ENCODE data around the gene PPP2R3B.

PPP2R3B gene

DNA sequence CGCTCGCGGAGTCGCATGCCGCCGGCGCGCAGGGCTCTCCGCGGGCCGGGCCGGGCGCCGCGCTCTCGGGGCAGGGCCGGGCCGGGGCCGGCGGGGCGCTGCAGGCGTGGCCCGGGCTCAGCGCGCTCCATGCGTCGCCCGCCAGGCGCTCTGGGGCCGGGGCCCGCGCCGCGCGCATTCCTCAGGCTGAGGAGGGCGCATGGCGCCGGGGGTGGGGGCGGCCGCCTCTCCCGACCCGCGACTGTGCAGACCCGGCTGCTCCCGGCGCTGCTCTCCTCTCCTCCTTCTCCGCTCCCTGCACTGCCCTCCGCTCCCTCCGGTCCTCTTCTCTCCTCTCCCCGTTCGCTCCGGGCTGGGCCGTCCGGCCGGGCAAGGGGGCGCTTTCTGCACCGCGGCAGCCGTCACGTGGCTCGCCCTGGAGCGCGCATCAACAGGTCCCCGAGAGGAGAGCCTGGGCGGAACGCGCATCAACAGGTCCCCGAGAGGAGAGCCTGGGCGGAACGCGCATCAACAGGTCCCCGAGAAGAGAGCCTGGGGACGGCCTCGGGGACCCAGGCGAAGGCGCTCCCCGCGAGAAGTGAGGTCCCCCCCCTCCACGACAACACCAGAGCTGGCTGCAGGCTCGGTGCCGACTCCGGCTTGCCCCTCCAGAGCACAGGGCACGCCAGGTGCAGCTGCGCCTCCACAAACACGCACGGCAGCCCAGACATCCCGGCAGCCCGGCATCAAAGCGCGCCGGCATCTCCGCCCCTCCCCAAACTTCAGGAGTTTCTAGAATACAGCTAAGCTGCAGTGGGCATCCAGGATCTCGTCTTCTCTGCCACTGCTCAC lies 12.9 kb downstream of the PPP2R3B start:
- DNase-seq: peak in 2 of 10 donors; percentile 77 to 80
- intact Hi-C loops (cut with DNase I): no loop called here

DNA sequence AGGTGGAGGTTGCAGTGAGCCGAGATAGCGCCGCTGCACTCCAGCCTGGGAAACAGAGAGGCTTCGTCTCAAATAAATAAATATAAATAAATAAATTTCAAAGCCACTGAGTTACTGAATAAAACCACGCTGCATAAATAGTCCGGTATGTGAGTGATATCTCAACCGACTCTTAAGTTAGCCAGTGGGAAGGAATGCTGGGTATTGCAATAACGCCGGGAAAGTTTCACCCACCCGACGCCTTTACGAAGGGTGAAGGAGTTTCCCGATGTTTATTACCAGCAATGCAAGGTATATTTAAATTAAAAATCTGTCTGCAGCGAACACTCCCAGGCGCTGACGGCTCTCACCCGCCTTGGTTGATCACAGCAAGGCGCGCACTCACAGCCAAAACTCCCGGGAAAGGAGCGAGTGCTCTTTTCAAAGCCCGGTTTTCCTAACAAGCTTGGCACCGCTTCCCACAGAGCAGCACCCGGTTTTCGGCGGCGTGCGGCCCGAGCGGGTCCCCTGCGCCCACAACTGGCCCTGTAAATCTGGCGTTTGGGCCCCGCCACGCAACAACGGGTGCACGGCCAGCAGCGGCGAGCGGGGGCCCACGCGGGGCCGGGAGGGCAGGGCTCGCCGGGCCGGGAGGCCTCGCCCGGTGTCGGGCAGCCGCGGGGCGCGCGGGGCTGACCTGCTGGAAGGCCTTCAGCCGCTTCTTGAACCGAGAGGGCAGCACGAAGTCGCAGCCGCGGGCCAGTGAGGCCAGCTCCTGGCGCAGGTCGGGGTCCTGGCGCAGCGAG lies 13.7 kb downstream of the PPP2R3B start:
- intact Hi-C loops (cut with DNase I): no loop called here
- DNase-seq: peak in 2 of 10 donors; percentile 72 to 83

DNA sequence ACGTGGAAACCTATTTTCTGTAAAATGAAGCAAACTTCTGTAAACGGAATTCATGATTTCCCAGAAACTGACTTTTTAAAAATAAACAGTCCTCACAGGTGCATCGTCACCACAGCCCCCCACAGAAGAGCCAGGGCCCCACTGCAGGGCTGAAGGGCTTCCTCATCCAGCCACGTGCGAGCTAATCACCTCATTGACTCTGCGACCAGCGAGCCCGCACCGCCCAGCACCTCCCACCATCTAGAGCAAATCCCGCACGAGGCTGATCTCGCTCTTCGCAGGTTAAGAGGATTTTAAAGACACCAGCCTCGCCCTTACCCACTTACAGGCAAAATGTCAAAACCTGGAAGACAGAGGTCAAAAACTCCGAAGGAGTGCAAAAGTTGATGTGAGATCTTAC lies 14.8 kb downstream of the PPP2R3B start:
- peak in 2 of 10 donors; percentile 45 to 61 for DNase-seq
- intact Hi-C loops (cut with DNase I): no loop called here

DNA sequence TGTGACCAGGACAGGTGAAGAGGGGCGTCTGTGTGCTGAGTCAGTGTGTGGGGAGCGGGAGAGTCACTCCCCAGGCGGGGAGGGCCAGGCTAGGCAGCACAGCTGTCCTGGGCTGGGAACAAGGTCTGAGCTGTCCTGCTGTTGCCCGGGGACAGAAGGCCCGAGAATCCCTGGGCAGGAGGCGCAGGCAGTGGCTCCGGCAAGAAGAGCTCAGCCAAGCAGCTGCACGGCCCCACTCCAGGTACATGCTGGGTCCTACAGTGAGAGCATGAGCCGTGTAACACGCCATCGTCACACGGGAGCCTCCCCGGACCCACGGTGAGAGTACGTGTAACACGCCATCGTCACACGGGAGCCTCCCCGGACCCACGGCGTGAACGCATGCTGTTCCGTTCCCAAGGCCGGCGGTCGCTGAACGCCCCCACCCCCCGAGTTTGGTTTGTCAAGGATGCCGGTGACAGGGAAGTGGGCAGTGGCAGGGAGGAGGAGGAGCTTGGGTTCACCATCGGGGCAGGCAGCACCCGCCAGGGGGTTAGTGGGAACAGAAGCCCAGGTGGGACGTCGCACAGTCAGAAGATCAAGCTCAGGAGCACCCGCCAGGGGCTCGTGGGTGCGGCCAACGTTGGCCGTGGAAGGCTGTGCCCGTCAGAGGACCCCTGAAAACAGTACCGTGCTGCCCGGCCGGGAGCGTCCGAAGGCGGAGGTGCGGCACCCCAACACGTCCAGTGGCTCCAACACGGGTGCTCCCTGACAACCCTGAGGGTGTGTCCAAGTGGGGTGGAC lies 15.6 kb downstream of the PPP2R3B start:
- DNase-seq: peak in 2 of 10 donors; percentile 69 to 83
- intact Hi-C loops (cut with DNase I): no loop called here

DNA sequence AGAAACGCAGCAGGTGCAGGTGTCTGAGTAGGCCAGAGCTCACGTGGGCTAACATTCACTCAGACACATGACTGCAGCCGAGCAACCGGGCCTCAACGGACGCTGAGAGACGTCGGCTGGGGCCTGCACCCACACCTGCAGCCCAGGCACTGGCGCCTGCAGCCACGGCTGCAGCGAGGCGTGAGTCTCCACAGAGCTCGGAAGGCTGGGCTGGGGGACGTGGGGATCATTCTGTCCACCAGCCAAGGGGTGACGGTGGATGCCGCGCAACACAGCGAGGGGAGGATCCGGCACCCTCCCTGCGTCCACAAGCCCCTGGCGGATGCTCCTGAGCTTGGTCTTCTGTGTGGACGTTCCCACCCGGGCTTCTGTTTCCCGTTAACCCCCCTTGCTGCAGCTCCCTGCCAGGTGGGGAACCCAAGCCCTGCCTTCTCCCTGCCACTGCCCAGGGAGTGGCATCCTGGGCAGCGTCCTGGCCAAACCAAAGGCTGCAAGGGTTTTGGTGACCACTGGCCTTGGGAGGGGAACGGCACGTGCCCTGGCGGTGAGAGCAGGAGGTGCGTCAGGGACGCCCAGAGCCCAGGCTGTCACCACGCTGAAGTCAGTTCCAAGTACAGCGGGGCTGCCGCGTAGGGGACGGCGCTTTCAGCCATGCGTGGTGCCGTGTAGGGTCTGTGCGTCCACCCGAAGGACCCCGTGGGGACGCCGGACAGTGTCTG lies 16.3 kb downstream of the PPP2R3B start:
- intact Hi-C loops (cut with DNase I): no loop called here
- DNase-seq: peak in 2 of 10 donors; percentile 61 to 77

DNA sequence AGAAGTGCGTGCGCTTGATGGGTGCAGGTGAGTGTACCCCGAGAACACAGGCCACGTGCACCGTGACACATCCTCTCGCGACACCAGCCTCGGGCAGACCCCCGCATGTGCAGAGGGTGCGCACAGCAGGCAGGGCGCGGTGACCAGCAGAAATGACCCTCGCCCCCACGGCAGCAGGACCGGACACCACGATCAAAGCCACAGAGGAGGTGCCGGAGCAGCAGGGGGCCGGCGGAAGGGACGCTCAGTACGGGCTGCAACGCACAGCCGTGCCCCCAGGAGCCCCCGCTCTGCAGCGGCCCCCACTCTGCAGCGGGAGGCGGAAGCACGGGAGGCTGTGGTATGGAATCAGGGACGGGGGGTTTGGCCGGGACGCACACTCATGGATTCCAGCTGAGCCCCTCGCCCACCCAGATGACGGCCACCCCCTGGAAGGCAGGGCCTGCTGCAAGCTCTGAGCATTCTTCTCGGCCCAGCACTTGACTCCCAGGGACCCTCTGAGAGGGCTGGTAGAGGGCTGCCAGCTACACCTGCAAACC lies 17.1 kb downstream of the PPP2R3B start:
- DNase-seq: peak in 2 of 10 donors; percentile 59 to 75
- intact Hi-C loops (cut with DNase I): no loop called here

DNA sequence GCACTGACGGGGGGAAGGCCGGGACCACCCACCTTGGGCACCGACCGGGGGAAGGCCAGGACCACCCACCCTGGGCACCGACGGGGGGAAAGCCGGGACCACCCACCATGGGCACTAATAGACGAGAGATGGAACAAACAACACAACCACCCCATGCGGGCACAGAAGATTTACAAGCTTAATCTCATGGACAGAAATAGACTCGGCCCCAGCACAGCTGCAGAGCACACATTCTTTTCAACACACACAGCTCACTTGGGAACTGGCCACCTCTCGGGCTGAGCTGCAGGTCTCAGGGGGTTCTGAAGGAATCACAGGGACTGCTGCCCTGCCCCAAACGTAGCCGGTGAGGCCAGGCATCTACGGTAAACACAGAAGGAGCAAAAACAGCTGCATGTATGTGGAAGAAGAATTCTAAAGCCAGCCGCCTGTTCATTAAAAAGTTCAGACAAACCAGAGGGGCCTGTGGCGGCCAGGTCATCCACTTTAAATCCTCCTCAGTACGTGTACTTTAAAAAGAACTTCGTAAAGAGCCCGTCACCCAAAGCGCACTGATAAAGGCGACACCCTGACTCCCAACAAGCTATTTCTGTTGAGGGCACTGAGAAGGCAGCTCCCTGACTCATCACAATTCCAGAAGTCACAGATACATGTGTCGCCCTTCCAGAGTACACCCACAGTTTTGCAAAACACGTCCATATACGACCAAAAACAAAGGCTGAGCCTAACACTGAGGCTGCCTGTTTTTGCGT lies 17.7 kb downstream of the PPP2R3B start:
- DNase-seq: peak in 2 of 10 donors; percentile 45 to 60
- intact Hi-C loops (cut with DNase I): no loop called here

DNA sequence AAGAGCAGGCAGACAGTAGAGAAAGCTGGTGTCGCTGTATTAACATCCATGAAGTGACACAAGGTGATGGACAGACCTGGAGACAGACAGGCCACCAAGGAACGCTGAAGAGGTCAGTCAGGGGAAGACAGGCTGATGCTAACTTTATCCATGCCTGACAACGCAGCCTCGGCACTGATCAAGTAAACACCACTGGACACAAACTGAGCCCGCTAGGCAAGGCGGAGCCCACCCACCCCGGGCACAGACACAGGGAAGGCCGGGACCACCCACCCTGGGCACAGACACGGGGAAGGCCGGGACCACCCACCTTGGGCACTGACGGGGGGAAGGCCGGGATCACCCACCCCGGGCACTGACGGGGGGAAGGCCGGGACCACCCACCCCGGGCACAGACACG lies 18.8 kb downstream of the PPP2R3B start:
- intact Hi-C loops (cut with DNase I): no loop called here
- DNase-seq: peak in 1 of 10 donors; percentile 65

DNA sequence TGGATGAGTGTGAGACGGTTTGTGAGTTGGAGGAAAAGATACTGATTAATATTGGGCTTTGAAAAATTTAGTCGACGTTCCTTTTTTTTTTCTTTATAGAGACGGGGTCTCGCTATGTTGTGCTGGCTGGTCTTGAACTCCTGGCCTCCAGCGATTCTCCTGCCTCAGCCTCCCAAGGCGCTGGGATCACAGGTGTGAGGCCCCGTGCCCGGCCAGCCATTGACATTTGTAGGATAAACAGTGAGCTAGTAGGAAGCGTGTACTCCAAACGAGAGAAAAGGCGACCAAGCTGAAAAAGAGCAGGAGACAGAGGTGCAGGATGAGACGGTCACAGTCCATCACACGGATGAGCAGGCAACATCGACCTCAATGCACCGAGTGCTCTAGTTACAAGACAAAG lies 19.4 kb downstream of the PPP2R3B start:
- DNase-seq: peak in 3 of 10 donors; percentile 49 to 61 (median 59)

DNA sequence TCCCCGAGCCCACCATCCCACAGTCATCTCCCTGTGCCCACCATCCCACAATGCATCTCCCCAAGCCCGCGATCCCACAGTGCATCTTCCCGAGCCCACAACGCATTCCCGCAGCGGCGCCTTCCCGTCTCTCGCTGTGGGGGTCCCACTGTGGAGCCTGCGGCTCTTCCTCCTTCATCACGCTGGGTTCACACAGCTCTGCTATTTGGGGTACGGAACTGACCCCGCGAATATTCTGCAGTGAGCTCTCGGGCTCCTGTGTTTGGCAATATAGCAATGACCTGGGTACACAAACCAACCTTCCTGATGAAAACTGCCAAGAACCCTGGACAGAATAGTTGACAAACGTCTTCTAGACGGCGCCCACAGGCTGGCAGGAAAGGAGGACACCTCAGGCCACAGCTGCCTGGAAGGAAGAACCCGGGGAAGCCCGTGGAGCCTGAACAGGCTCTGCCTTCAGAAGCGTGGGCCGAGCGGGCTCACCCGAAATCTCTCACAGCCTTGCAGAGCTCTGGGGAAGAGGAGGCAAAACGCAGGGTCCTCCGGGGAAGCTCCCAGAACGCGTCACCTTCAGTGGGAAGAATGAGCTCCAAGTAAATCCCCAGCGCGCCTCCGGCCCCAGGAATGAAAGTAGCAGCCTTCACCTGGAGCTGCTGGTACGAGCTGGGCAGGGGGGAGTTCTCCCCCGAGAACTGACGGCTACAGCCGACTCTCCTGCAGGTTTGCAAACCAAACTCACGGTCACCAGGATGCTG lies 22.9 kb downstream of the PPP2R3B start:
- DNase-seq: peak in 3 of 10 donors; percentile 50 to 79 (median 75)
- intact Hi-C loops (cut with DNase I): no loop called here

More for the DNA sequence above, 19.4 kb downstream of the PPP2R3B start:
- intact Hi-C loops (cut with DNase I): no loop called here

DNA sequence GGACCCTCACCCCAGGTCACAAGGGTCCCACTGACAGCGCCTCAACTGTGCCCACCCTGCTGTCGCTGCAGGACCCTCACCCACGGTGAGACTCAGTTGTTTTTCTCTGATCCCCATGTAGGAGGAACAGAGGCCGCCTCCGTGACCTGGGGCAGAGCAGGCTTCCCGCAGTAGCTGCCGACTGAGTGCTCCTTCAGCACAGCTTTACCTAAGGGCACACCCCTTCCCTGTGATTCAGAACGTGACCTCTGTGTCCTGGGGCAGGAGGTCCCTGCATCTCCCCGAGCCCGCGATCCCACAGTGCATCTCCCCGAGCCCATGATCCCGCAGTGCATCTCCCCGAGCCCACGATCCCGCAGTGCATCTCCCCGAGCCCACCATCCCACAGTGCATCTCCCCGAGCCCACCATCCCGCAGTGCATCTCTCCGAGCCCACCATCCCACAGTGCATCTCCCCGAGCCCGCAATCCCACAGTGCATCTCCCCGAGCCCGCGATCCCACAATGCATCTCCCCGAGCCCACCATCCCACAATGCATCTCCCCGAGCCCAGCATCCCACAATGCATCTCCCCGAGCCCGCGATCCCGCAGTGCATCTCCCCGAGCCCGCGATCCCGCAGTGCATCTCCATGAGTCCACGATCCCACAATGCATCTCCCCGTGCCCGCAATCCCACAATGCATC lies 23.6 kb downstream of the PPP2R3B start:
- intact Hi-C loops (cut with DNase I): no loop called here
- DNase-seq: peak in 3 of 10 donors; percentile 47 to 81 (median 72)

DNA sequence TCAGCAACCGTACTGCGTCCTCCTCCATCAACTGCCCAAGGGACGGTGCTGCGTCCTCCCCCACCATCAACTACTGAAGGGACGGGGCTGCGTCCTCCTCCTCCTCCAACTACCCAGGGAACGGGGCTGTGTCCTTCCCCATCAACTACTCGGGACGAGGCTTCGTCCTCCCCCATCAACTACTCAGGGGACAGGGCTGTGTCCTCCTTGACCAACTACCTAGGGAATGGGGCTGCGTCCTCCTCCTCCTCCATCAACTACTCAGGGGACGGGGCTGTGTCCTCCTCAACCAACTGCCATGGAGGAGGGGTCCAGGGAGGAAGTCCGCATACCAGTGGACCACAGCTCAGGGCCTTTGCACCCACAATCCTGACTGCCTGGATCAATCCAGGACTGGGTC lies 24.4 kb downstream of the PPP2R3B start:
- peak in 3 of 10 donors; percentile 9 to 72 (median 33) for DNase-seq
- intact Hi-C loops (cut with DNase I): no loop called here

DNA sequence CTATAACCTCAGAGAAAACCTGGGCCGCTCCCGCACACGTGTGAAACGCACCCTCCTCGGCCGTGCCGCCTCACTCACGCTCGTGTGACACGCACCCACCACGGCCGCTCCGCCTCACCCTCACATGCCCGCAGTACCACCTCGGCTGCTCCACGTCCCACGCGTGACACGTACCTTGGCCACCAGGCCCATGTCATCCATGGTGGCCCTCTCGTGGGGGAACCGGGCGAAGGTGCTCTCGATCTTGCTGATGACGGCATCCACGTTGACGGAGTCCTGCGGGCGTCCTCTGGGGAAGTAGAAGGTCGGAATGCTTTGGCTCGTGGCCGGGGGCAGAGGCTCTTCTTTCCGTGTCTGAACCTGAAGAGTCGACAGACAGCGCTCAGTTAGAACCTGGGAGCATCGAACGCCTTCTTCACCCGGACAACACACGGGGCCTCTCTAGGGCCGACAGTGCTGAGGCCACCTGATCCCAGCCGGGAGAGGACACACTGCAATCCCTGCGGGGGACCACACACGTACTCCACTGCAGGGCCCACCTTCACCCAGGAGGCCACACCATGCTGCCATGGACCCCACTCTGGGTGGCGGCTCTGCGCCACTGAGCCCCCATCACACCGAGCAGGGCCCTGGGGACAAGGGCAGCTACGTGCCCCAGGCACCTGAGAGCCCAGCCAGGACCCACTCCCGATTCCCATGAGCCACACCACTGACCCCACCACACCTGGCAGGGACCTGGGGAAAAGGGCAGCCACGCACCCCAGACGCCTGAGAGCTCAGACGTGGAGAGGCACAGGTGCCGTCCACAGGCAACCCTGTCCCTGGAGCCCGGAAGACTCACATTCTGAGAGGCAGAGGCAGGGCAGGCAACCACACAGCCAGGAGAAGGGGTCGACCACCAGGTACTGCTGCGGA lies 25.2 kb downstream of the PPP2R3B start:
- DNase-seq: peak in 3 of 10 donors; percentile 62 to 69 (median 64)
- intact Hi-C loops (cut with DNase I): no loop called here

DNA sequence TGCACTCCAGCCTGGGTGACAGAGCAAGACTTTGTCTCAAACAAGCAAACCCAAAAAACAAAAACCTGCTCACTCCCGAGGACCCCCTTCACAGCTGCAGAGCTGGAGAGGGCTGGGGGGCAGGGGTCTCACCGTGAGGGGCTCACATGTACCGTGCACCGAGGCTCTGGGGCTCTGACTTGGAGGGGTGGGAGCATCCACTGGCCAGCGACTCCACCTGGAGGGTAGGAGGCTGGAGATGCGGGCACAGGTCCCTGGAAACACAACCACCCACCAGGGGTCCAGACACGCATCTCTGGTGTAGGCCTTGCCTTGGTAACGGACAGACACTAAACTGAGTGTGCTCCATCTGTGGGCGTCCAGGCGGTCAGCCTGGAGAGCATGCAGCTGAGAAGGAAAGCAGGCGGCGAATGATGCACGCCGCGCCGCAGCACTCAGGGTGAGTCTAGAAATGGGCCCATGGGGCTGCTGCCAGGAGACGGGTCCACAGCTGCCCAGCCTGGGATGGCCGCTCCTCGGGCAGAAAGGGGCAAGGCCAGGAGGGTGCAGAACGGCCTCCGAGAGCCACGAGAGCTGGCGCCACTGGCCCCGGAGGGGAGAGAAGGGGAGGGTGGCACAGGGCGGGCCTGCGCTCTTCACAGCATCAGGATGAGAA lies 26.1 kb downstream of the PPP2R3B start:
- DNase-seq: peak in 3 of 10 donors; percentile 67 to 77 (median 69)
- intact Hi-C loops (cut with DNase I): no loop called here

DNA sequence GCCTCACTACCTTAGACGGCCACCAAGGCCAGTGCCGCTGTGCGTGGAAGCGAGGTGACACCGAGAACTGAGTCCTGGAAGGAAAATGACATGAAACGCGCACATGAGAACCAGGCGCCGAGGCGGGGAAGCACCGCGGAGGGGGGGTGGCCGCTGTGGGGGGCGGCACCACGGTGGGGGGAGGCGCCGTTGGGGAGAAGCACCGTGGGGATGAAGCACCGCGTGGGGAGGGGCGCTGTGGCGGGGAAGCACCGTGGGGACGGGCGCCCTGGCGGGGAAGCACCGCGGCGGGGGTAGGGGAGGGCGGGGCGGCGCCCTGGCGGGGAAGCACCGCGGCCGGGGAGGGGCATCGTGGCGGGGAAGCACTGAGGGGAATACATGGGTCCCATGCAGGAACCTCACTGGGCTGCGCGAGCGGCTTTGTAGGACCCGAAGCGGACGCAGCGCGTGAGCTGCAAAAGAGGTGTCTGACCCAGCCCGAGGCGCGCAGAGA lies 28.0 kb downstream of the PPP2R3B start:
- intact Hi-C loops (cut with DNase I): no loop called here
- DNase-seq: peak in 3 of 10 donors; percentile 52 to 78 (median 67)
